Lower lobe of right lung (tissue), 2 donors: ENCODE results near the gene ATPAF1. TPM values are rescaled to one million over a fixed set of nuclear protein-coding genes. Genes with fewer than 3 reads are reported as not detected.

Source experiments
- ATAC-seq, 2 donors: fragments of 200-7000 bp; cut with Tn5 transposase; one replicate each; pipeline ENCODE4 v1.9.1; 2020 to 2022; ENCODE audit warnings: mild to moderate bottlenecking in 2 of 2, moderate library complexity in 2 of 2
- DNase-seq: peaks from one replicate; pipeline ENCODE4 v3.0.0-alpha.2; 2020
- H3K27ac ChIP-seq: fragments of 200-600 bp; one replicate; pipeline ENCODE4 v1.8.0; 2022
- H3K27me3 ChIP-seq: fragments of 200-600 bp; one replicate; pipeline ENCODE4 v1.8.0; 2022; ENCODE audit warnings: low read depth
- H3K36me3 ChIP-seq: fragments of 200-600 bp; one replicate; pipeline ENCODE4 v1.8.0; 2022; ENCODE audit warnings: mild to moderate bottlenecking
- H3K4me1 ChIP-seq: fragments of 200-600 bp; one replicate; pipeline ENCODE4 v1.8.0; 2022
- H3K4me3 ChIP-seq: fragments of 200-600 bp; one replicate; pipeline ENCODE4 v1.8.0; 2022; ENCODE audit warnings: mild to moderate bottlenecking
- H3K9me3 ChIP-seq: fragments of 200-600 bp; one replicate; pipeline ENCODE4 v1.8.0; 2022
- intact Hi-C: fragments of 100-400 bp; cut with DNase I; formaldehyde crosslinking; loops from one replicate; pipeline ENCODE4 v1.11.0; 2022
- total RNA-seq: library from RNA; stranded (reverse); fragmentation: NEBNext Ultra II Directional; extraction: Animal tissue kit (Norgen Biotek cat#: 25700); gene quantifications from one replicate; pipeline ENCODE4 v1.2.1, GENCODE V29; 2021
- TF ChIP-seq, protein P1 (sequence below): fragments of 200-600 bp; IDR thresholded peaks from one replicate; pipeline ENCODE4 v1.8.0; 2022; ENCODE audit warnings: antibody characterized with exemption, mild to moderate bottlenecking
- donor health status: DM: no; HTN: yes; CAD: no; lungs with severe emphysema.

The ATPAF1 gene
- total RNA-seq, 1 donor from 2014 or later, result 34.9 TPM

DNA sequence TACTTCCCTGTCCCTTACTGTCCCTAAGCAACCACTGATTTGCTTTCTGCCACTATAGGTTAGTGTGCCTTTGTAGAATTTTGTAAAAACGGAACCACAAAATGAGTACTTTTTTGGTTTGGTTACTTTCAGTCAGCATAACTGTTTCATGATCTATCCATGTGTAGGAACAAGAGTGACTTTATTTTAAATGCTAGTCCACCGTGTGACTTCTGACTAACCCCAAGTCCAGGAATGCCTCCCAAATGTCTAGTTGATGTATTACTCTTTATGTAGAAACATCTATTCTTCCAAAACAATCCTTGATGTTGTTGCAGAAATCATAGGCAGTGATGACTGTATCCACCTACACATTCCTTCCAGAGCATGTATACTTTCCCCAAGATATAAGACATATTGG, 21.3 kb downstream of the ATPAF1 start:
- Histone ChIP-seq H3K36me3 (peaks cover 42% of the 10 kb centered on the region), H3K4me1 (no peaks in the 10 kb centered on the region), H3K4me3 (no peak overlapping the region), H3K27ac (no peak overlapping the region), H3K9me3 (no peaks in the 10 kb centered on the region), H3K27me3 (no peaks in the 10 kb centered on the region)
- DNase-seq (no peak), ATAC-seq (no peak)
- TF ChIP-seq, protein P1, sequence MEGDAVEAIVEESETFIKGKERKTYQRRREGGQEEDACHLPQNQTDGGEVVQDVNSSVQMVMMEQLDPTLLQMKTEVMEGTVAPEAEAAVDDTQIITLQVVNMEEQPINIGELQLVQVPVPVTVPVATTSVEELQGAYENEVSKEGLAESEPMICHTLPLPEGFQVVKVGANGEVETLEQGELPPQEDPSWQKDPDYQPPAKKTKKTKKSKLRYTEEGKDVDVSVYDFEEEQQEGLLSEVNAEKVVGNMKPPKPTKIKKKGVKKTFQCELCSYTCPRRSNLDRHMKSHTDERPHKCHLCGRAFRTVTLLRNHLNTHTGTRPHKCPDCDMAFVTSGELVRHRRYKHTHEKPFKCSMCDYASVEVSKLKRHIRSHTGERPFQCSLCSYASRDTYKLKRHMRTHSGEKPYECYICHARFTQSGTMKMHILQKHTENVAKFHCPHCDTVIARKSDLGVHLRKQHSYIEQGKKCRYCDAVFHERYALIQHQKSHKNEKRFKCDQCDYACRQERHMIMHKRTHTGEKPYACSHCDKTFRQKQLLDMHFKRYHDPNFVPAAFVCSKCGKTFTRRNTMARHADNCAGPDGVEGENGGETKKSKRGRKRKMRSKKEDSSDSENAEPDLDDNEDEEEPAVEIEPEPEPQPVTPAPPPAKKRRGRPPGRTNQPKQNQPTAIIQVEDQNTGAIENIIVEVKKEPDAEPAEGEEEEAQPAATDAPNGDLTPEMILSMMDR, result no peak
- intact Hi-C loops, result no loop called here

- ATAC-seq (no peak), DNase-seq (no peak)
- Histone ChIP-seq H3K4me1 (no peaks in the 10 kb centered on the region), H3K9me3 (no peaks in the 10 kb centered on the region), H3K27ac (no peak overlapping the region), H3K4me3 (no peak overlapping the region), H3K36me3 (peaks cover 42% of the 10 kb centered on the region), H3K27me3 (no peaks in the 10 kb centered on the region)
- TF ChIP-seq, protein P1, result no peak
- intact Hi-C loops, result no loop called here
Measured at GRCh38 chr1:46646331-46646730, 21.8 kb downstream of the ATPAF1 start.

DNA sequence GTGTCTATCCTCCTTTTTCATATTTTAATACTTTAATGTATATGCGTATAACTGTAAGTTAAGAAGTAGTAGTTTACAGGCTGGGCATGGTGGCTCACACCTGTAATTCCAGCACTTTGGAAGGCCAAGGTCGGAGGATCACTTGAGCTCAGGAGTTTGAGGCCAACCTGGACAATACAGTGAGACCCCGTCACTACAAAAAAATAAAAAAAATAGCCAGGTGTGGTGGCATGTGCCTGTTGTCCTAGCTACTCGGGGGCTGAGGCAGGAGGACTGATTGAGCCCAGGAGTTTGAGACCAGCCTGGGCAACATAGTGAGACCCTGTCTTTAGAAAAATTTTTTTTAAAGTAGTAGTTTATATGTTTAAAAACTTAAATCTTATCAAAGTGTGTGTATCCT, 22.3 kb downstream of the ATPAF1 start:
- Histone ChIP-seq H3K27me3 (no peaks in the 10 kb centered on the region), H3K4me1 (no peaks in the 10 kb centered on the region), H3K9me3 (no peaks in the 10 kb centered on the region), H3K27ac (no peak overlapping the region), H3K36me3 (peaks cover 41% of the 10 kb centered on the region), H3K4me3 (no peak overlapping the region)
- DNase-seq (no peak), ATAC-seq (no peak)
- intact Hi-C loops, result no loop called here
- TF ChIP-seq, protein P1, result no peak

DNA sequence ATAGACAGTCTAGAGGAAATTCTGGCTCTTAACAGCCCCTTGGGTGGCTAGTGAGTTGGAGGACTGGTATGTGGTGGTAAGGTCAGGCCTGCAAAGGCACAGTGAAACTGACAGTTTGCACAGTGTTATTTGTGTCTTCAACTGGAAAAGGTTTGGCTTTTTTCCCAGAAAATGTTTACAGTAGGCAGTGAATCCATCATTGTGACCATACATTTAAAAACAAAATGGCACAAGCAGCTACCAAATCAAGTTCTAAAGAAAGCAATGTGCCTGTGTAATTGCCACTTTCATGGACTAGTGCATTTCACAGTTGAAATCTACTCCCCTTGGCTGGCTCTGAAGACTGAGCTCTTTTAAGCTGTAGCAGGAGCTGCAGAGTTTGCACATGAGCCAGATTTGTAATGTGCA, 24.8 kb downstream of the ATPAF1 start:
- DNase-seq (no peak), ATAC-seq (no peak)
- peaks cover 18% of the 10 kb centered on the region for H3K36me3 ChIP-seq
- intact Hi-C loops, result no loop called here
- no peaks in the 10 kb centered on the region for H3K27me3 ChIP-seq
- H3K9me3 ChIP-seq, result no peaks in the 10 kb centered on the region
- TF ChIP-seq, protein P1, result no peak
- no peaks in the 10 kb centered on the region for H3K4me1 ChIP-seq
- no peak overlapping the region for H3K4me3 ChIP-seq
- H3K27ac ChIP-seq, result no peak overlapping the region

GRCh38 chr1:46642115-46642680, 26.0 kb downstream of the ATPAF1 start:
- H3K27ac ChIP-seq, result no peak overlapping the region
- H3K36me3 ChIP-seq, result peaks cover 12% of the 10 kb centered on the region
- H3K27me3 ChIP-seq, result no peaks in the 10 kb centered on the region
- ATAC-seq (no peak), DNase-seq (no peak)
- H3K4me1 ChIP-seq, result no peaks in the 10 kb centered on the region
- no peak overlapping the region for H3K4me3 ChIP-seq
- TF ChIP-seq, protein P1, result no peak
- no peaks in the 10 kb centered on the region for H3K9me3 ChIP-seq
- intact Hi-C loops, result no loop called here
